22Rv1 (cell line): ENCODE data around the gene LRRC72.

Experiments used
- CTCF ChIP-seq: fragments of 450-650 bp; IDR thresholded peaks from 2 replicates; pipeline ENCODE4 v1.5.1; 2017; ENCODE audit warnings: mild to moderate bottlenecking
- ZFX ChIP-seq: fragments of 450-650 bp; IDR thresholded peaks from 2 replicates; pipeline ENCODE4 v1.6.1; 2017; ENCODE audit warnings: antibody characterized with exemption, borderline replicate concordance

DNA sequence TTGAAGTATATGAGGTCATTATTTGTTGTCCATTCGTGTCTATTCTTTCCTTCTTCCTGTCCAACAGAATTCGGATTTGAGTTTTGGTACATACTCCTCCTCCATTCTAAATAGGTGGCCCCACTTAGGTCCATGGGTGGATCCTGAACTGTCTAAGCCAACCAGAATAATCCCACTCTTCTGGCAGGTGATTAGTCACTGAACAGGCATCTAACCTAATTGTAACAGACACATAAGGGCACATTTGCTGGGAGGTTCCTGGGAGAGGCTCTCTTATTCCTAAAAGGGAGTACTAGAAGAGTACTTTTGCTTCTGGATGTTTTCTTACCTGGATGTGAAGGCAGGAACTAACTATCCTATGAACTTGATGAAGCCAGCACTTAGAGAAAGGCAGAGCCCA, 16.8 kb downstream of the LRRC72 start:
- TF ChIP-seq CTCF (no peak), ZFX (no peak)
